AG09319 (cell line): ENCODE measurements around the gene CCDC175.

ENCODE experiments used
- DNase-seq: peaks from one replicate; pipeline ENCODE4 v3.0.0-alpha.2; 2010; ENCODE audit warnings: low read depth; ENCODE audit errors: extremely low read depth
- CTCF ChIP-seq: IDR thresholded peaks from 2 replicates; pipeline ENCODE4 v1.5.1; 2011; ENCODE audit warnings: low read depth, mild to moderate bottlenecking, inconsistent platforms, low read length, moderate library complexity

CCDC175 gene

GRCh38 chr14:59591641-59592370 lies 15.2 kb upstream of the CCDC175 start:
- DNase-seq, result no peak
- TF ChIP-seq CTCF, result no peak

GRCh38 chr14:59588101-59588500 lies 11.5 kb upstream of the CCDC175 start:
- DNase-seq, result no peak
- no peak for TF ChIP-seq CTCF

GRCh38 chr14:59585891-59586554 lies 9.4 kb upstream of the CCDC175 start:
- DNase-seq, result no peak
- no peak for TF ChIP-seq CTCF

GRCh38 chr14:59583755-59584154 lies 7.1 kb upstream of the CCDC175 start:
- TF ChIP-seq CTCF, result no peak; the same call in 1 of the 2 replicates
- no peak for DNase-seq

- DNase-seq, result no peak
- TF ChIP-seq CTCF, result no peak
Observed at GRCh38 chr14:59582845-59583509, 6.4 kb upstream of the CCDC175 start.

GRCh38 chr14:59582161-59582560 lies 5.5 kb upstream of the CCDC175 start:
- TF ChIP-seq CTCF, result no peak
- DNase-seq, result no peak

GRCh38 chr14:59580911-59581310 lies 4.3 kb upstream of the CCDC175 start:
- TF ChIP-seq CTCF, result no peak
- no peak for DNase-seq
